Panc1 (cell line): ENCODE data around the gene SPEG.

ENCODE experiments used
- POLR2AphosphoS5 ChIP-seq: IDR thresholded peaks from 2 replicates; pipeline ENCODE4 v1.6.1; 2012; ENCODE audit warnings: mild to moderate bottlenecking, low read depth, low read length, moderate library complexity
- TCF7L2 ChIP-seq: IDR thresholded peaks from 2 replicates; pipeline ENCODE4 v1.6.1; 2011; ENCODE audit warnings: mild to moderate bottlenecking, low read depth, low read length, inconsistent platforms
- TF ChIP-seq, protein P1 (sequence below): fragments of 450-650 bp; IDR thresholded peaks from 2 replicates; pipeline ENCODE4 v1.5.1; 2017; ENCODE audit warnings: mild to moderate bottlenecking

- TF ChIP-seq, protein P1, sequence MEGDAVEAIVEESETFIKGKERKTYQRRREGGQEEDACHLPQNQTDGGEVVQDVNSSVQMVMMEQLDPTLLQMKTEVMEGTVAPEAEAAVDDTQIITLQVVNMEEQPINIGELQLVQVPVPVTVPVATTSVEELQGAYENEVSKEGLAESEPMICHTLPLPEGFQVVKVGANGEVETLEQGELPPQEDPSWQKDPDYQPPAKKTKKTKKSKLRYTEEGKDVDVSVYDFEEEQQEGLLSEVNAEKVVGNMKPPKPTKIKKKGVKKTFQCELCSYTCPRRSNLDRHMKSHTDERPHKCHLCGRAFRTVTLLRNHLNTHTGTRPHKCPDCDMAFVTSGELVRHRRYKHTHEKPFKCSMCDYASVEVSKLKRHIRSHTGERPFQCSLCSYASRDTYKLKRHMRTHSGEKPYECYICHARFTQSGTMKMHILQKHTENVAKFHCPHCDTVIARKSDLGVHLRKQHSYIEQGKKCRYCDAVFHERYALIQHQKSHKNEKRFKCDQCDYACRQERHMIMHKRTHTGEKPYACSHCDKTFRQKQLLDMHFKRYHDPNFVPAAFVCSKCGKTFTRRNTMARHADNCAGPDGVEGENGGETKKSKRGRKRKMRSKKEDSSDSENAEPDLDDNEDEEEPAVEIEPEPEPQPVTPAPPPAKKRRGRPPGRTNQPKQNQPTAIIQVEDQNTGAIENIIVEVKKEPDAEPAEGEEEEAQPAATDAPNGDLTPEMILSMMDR: no peak
- TF ChIP-seq TCF7L2 (no peak), POLR2AphosphoS5 (no peak)
Observed at GRCh38 chr2:219386532-219387280, 47.9 kb upstream of the SPEG start.
